Osteocyte (in vitro differentiated cells): ENCODE results near the gene G0S2. TPM values are rescaled to one million over a fixed set of nuclear protein-coding genes. Genes with fewer than 3 reads are reported as not detected.

Experiments used
- DNase-seq: peaks from one replicate; pipeline ENCODE4 v3.0.0; 2021; ENCODE audit warnings: mixed read lengths; ENCODE audit not compliant: unreplicated experiment; ENCODE audit errors: extremely low spot score
- H3K27ac Mint-ChIP-seq: one replicate; pipeline ENCODE4 v1.8.0; 2021; ENCODE audit warnings: mild to moderate bottlenecking, mixed read lengths; ENCODE audit not compliant: unreplicated experiment
- H3K27me3 Mint-ChIP-seq: one replicate; pipeline ENCODE4 v1.8.0; 2021; ENCODE audit warnings: mixed read lengths; ENCODE audit not compliant: unreplicated experiment
- H3K36me3 Mint-ChIP-seq: one replicate; pipeline ENCODE4 v1.8.0; 2021; ENCODE audit warnings: mixed read lengths; ENCODE audit not compliant: unreplicated experiment
- H3K4me1 Mint-ChIP-seq: one replicate; pipeline ENCODE4 v1.8.0; 2021; ENCODE audit warnings: mixed read lengths; ENCODE audit not compliant: unreplicated experiment
- H3K4me3 Mint-ChIP-seq: one replicate; pipeline ENCODE4 v1.8.0; 2021; ENCODE audit warnings: mild to moderate bottlenecking, moderate library complexity, mixed read lengths; ENCODE audit not compliant: unreplicated experiment
- H3K9me3 Mint-ChIP-seq: one replicate; pipeline ENCODE4 v1.8.0; 2021; ENCODE audit warnings: mixed read lengths; ENCODE audit not compliant: unreplicated experiment
- CTCF ChIP-seq: fragments of 200-600 bp; sonication (generic); IDR thresholded peaks from 2 replicates; pipeline ENCODE4 v1.5.0; 2021; ENCODE audit warnings: antibody characterized with exemption, mild to moderate bottlenecking, moderate library complexity
- total RNA-seq: library from RNA; stranded (reverse); gene quantifications from 2 replicates; pipeline ENCODE4 v1.2.1, GENCODE V29; 2021

Gene G0S2
- total RNA-seq, 1 donor from 2014 or later = 0.40 TPM

- Mint-ChIP-seq H3K27me3 (peaks cover 70% of the 10 kb centered on the region), H3K9me3 (no peaks in the 10 kb centered on the region), H3K4me1 (no peaks in the 10 kb centered on the region), H3K36me3 (no peaks in the 10 kb centered on the region), H3K27ac (no peak overlapping the region), H3K4me3 (no peak overlapping the region)
- TF ChIP-seq CTCF = no peak
- DNase-seq = no peak
These were observed 27.6 kb downstream of the G0S2 start for GRCh38 chr1:209702832-209703231.

- no peak for DNase-seq
- Mint-ChIP-seq H3K27me3 (peaks cover 68% of the 10 kb centered on the region), H3K4me1 (no peaks in the 10 kb centered on the region), H3K4me3 (no peak overlapping the region), H3K9me3 (no peaks in the 10 kb centered on the region), H3K36me3 (no peaks in the 10 kb centered on the region), H3K27ac (no peak overlapping the region)
- no peak for TF ChIP-seq CTCF
These were observed 28.8 kb downstream of the G0S2 start for GRCh38 chr1:209703834-209704504.

GRCh38 chr1:209704584-209704983 is 29.4 kb downstream of the G0S2 start, which contains the start of gene HSD11B1:
HSD11B1 (plus strand) TSS chr1:209704846; CDS start chr1:209704943, 97 bp downstream.
- Mint-ChIP-seq H3K27ac (no peak within 1 kb of the TSS), H3K27me3 (peaks cover 68% of the 10 kb centered on the region), H3K36me3 (no peaks in the 10 kb centered on the region), H3K4me1 (no peaks in the 10 kb centered on the region), H3K4me3 (no peak within 1 kb of the TSS), H3K9me3 (no peaks in the 10 kb centered on the region)
- DNase-seq = no peak
- TF ChIP-seq CTCF = no peak

DNA sequence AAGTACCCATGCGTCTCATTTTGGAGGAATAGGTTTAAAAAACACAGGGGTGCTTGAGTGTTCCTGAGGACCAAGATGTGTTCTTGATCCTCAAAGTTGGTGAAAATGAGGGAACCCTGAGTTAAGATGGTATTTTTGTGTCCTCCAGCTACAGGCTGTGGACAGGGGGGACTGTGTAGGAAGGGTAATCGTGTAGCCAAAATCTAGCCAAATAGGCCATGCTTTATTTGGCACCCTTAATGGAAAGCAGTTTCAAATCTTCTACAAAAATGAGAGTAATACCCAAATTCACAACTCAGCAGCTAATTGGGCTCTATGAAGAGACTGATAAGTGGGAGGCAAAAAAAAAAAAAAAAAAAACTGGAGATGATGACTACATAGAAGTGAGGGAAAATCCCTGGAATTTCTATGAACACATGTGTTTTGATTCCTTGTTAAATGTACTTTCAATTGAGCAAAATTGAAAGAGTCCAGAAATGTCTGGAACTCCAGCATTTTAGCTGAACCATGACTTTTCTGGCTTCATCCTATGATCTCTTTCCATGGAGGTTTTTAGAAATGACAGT is 29.9 kb downstream of the G0S2 start:
- H3K36me3 Mint-ChIP-seq = no peaks in the 10 kb centered on the region
- H3K4me1 Mint-ChIP-seq = no peaks in the 10 kb centered on the region
- no peak for DNase-seq
- peaks cover 71% of the 10 kb centered on the region for H3K27me3 Mint-ChIP-seq
- H3K9me3 Mint-ChIP-seq = no peaks in the 10 kb centered on the region
- H3K27ac Mint-ChIP-seq = no peak overlapping the region
- no peak for TF ChIP-seq CTCF
- H3K4me3 Mint-ChIP-seq = no peak overlapping the region

- no peak for TF ChIP-seq CTCF
- H3K27me3 Mint-ChIP-seq = peaks cover 69% of the 10 kb centered on the region
These were observed 31.4 kb downstream of the G0S2 start for GRCh38 chr1:209706622-209707021.

More at GRCh38 chr1:209706622-209707021, 31.4 kb downstream of the G0S2 start:
- Mint-ChIP-seq H3K4me3 (no peak overlapping the region), H3K27ac (no peak overlapping the region), H3K9me3 (no peaks in the 10 kb centered on the region), H3K36me3 (no peaks in the 10 kb centered on the region), H3K4me1 (no peaks in the 10 kb centered on the region)
- DNase-seq = no peak
